IPS DF 4.7 (cell line): ENCODE results near the gene PLIN1.

Experiments
- DNase-seq: peaks from one replicate; pipeline ENCODE4 v3.0.0-alpha.2; 2013; ENCODE audit warnings: low spot score; ENCODE audit errors: extremely low read depth

PLIN1 gene

GRCh38 chr15:89672221-89673164 is 6.7 kb downstream of the PLIN1 start:
- DNase-seq = no peak

GRCh38 chr15:89671687-89672086 is 7.5 kb downstream of the PLIN1 start:
- no peak for DNase-seq

- no peak for DNase-seq
These were observed 8.1 kb downstream of the PLIN1 start for GRCh38 chr15:89670971-89671560.

GRCh38 chr15:89669941-89670340 is 9.2 kb downstream of the PLIN1 start:
- DNase-seq = no peak

GRCh38 chr15:89669309-89669865 is 9.8 kb downstream of the PLIN1 start:
- DNase-seq = no peak

GRCh38 chr15:89668171-89668570 is 11.0 kb downstream of the PLIN1 start:
- no peak for DNase-seq

GRCh38 chr15:89667706-89667960 is 11.5 kb downstream of the PLIN1 start:
- no peak for DNase-seq

GRCh38 chr15:89666858-89667705 is 12.1 kb downstream of the PLIN1 start:
- DNase-seq = no peak

- no peak for DNase-seq
These were observed 12.8 kb downstream of the PLIN1 start for GRCh38 chr15:89666184-89666857.

GRCh38 chr15:89665449-89666181 is 13.6 kb downstream of the PLIN1 start:
- DNase-seq = no peak

GRCh38 chr15:89664441-89665350 is 14.5 kb downstream of the PLIN1 start:
- DNase-seq = no peak

- DNase-seq = no peak
These were observed 16.1 kb downstream of the PLIN1 start for GRCh38 chr15:89662893-89663626.

- no peak for DNase-seq
These were observed 18.6 kb downstream of the PLIN1 start for GRCh38 chr15:89660556-89660955.

- DNase-seq = no peak
These were observed 19.9 kb downstream of the PLIN1 start for GRCh38 chr15:89659295-89659694.

GRCh38 chr15:89657686-89658200 is 21.4 kb downstream of the PLIN1 start:
- DNase-seq = no peak

GRCh38 chr15:89656116-89656815 is 22.9 kb downstream of the PLIN1 start:
- no peak for DNase-seq

- DNase-seq = no peak
These were observed 24.0 kb downstream of the PLIN1 start, which contains the start of gene KIF7 for GRCh38 chr15:89654847-89655805. Gene KIF7 (minus strand): TSS chr15:89655467. CDS start chr15:89652930, 2,537 bp downstream.
